ENCODE results near the gene ARHGEF2.

- TF ChIP-seq EZH2phosphoT487 (IDR thresholded peaks at IDR 0.05; ENCODE audit: insufficient read depth, low read depth) (no peak), EZH2 (IDR thresholded peaks at IDR 0.05; ENCODE audit: insufficient read depth, poor library complexity, severe bottlenecking) (no peak)
These were observed 33.9 kb downstream of the ARHGEF2 start for GRCh38 chr1:155944444-155944799.

Data from GM23248 (cell line).